PC-9 (cell line): Measurements from ENCODE around the gene NPEPPS.

Source experiments
- CTCF ChIP-seq: fragments of 200-600 bp; sonication (generic); conservative IDR thresholded peaks from 2 replicates; pipeline ENCODE4 v1.6.1; 2017; ENCODE audit warnings: mixed run types, antibody characterized with exemption, mild to moderate bottlenecking, moderate library complexity
- EZH2 ChIP-seq: fragments of 200-600 bp; sonication (generic); IDR thresholded peaks from 2 replicates; pipeline ENCODE4 v1.8.0; 2017; ENCODE audit warnings: antibody characterized with exemption, low read depth

GRCh38 chr17:47632991-47633390, 102.1 kb downstream of the NPEPPS start:
- TF ChIP-seq CTCF, result no peak
- TF ChIP-seq EZH2, result no peak
